Measurements from ENCODE around the gene ACP7. TPM values are rescaled to one million over a fixed set of nuclear protein-coding genes. Genes with fewer than 3 reads are reported as not detected.

The ACP7 gene
- total and polyA plus RNA-seq, 2 donors (not counting 3 experiments of a cell fraction or from before 2014, with no cell fraction given), result 0.04 to 0.49 TPM

DNA sequence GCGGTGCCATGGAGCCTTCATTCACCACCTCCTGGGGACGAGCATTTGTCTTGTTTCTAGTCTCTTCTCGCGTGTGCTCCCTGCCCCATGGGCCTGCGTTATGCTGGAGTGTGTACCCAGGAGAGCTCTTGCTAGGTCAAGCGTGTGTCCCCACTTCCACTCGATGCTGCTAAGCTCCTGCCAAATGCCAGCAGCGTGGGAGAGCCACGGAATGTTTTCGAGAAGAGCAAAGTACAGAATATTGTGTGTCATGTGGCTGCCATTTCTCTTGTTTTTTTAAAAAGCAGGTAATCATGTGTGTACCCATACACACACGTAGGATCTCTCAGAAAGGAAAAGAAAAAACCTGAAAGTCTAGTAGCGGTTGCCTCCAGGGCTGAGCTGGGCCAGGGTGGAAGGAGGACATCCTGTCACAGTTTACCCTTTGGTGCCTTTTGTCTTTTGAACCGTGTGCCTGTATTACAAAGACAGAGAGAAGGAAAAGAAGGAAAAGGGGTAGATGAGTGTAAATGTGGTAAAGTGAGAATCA, 70.0 kb downstream of the ACP7 start:
- TF ChIP-seq MYC (IDR thresholded peaks at IDR 0.05; ENCODE audit: low read depth, low read length) (no peak), JUN (IDR thresholded peaks at IDR 0.05; ENCODE audit: borderline replicate concordance, insufficient read depth, insufficient read length, low read depth) (no peak), EZH2 (IDR thresholded peaks at IDR 0.05; ENCODE audit: borderline replicate concordance, low read depth, low read length, severe bottlenecking) (no peak)

DNA sequence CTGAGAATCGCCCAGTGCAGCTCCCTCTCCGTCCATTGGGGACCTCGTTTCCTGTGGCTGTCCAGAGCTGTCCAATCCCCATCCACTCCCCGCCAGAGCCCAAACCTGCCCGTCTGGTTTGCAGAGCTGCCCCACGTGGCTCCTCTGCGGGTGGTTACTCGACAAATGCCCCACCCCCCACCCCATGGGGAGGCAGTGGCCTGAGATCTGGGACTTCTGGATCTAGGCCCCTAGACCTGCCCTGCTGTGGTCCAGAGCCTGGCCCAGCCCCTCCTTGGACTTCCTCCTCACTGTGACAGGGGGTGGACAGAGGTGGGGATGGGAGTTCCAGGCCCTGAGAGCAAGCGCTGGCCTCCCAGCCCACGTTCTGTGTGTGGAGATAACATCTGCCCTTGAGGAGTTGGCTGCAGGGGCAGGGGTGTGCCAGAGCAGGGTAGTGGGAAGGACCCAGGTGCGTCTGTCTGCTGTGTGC, 70.5 kb downstream of the ACP7 start:
- no peaks in the 10 kb centered on the region for H3K36me3 ChIP-seq (ENCODE audit: control insufficient read depth in 2 of 2, extremely low read depth in 1 of 2, insufficient read depth in 2 of 2, low read length in 2 of 2)
- dilution Hi-C loops (cut with MboI; ENCODE audit: extremely low pct_ligation_motif_present, low sequenced_read_pairs), result no loop called here
- H2AFZ ChIP-seq (ENCODE audit: low read depth, low read length), result no peak overlapping the region
- no peaks in the 10 kb centered on the region for H4K20me1 ChIP-seq (replicated peaks; ENCODE audit: control insufficient read depth, extremely low read depth, insufficient read depth, low read length)
- CTCF ChIA-PET, result interaction anchor here (1.5 to 1.6 kb wide), 2 partner anchors 33 kb away, joined by 3 to 4 read pairs; no protein-coding TSS in a partner anchor
- intact Hi-C loops (cut with micrococcal nuclease), result no loop called here
- no peaks in the 10 kb centered on the region for H3K9me3 ChIP-seq (replicated peaks; ENCODE audit: control insufficient read depth, insufficient read depth, low read length)
- H3K9me1 ChIP-seq (replicated peaks; ENCODE audit: control insufficient read depth, extremely low read depth, insufficient read depth, low read length), result no peaks in the 10 kb centered on the region
- TF ChIP-seq POLR2AphosphoS5 (IDR thresholded peaks at IDR 0.05; ENCODE audit: insufficient read depth, low read depth, low read length) (no peak), JUN (IDR thresholded peaks at IDR 0.05; ENCODE audit: borderline replicate concordance, insufficient read depth, insufficient read length, low read depth) (no peak), MYC (IDR thresholded peaks at IDR 0.05; ENCODE audit: low read depth, low read length) (no peak), POLR2A (IDR thresholded peaks at IDR 0.05; ENCODE audit: low read depth, low read length) (no peak), FOS (IDR thresholded peaks at IDR 0.05; ENCODE audit: borderline replicate concordance, insufficient read depth, low read length) (no peak), EZH2 (IDR thresholded peaks at IDR 0.05; ENCODE audit: borderline replicate concordance, low read depth, low read length, severe bottlenecking) (no peak), GATA2 (IDR thresholded peaks at IDR 0.05; ENCODE audit: insufficient read depth, insufficient read length, low read depth, low read length) (no peak)
- TF ChIP-seq, protein P1, sequence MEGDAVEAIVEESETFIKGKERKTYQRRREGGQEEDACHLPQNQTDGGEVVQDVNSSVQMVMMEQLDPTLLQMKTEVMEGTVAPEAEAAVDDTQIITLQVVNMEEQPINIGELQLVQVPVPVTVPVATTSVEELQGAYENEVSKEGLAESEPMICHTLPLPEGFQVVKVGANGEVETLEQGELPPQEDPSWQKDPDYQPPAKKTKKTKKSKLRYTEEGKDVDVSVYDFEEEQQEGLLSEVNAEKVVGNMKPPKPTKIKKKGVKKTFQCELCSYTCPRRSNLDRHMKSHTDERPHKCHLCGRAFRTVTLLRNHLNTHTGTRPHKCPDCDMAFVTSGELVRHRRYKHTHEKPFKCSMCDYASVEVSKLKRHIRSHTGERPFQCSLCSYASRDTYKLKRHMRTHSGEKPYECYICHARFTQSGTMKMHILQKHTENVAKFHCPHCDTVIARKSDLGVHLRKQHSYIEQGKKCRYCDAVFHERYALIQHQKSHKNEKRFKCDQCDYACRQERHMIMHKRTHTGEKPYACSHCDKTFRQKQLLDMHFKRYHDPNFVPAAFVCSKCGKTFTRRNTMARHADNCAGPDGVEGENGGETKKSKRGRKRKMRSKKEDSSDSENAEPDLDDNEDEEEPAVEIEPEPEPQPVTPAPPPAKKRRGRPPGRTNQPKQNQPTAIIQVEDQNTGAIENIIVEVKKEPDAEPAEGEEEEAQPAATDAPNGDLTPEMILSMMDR (IDR thresholded peaks at IDR 0.05; ENCODE audit: extremely low read depth in 1 of 2, insufficient read depth in 1 of 2, low read depth in 1 of 2, low read length in 2 of 2), result no peak
- TF ChIP-seq, protein P2, sequence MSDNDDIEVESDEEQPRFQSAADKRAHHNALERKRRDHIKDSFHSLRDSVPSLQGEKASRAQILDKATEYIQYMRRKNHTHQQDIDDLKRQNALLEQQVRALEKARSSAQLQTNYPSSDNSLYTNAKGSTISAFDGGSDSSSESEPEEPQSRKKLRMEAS (IDR thresholded peaks at IDR 0.05; ENCODE audit: insufficient read depth, insufficient read length), result no peak
- POLR2A ChIA-PET, result no interaction called here
- no TSS peak for BruUV-seq (replicated peaks)
- no peak for DNase-seq (ENCODE audit: low read depth, low spot score)
- peaks cover 40% of the 10 kb centered on the region for H3K79me2 ChIP-seq (ENCODE audit: control insufficient read depth, insufficient read depth, low read length)
- H3K27me3 ChIP-seq (ENCODE audit: control insufficient read depth in 2 of 2, insufficient read depth in 2 of 2, low read length in 2 of 2), result no peaks in the 10 kb centered on the region
- no peaks in the 10 kb centered on the region for H3K4me1 ChIP-seq (ENCODE audit: control insufficient read depth, extremely low read depth, insufficient read depth, low read length)
- H3K9ac ChIP-seq (replicated peaks; ENCODE audit: extremely low read depth, insufficient read depth, low read length), result no peak overlapping the region
- no peak overlapping the region for H3K4me3 ChIP-seq (replicated peaks in 1 of 3; ENCODE audit: insufficient read depth in 1 of 3, low read depth in 1 of 3, low read length in 3 of 3)
- H3K4me2 ChIP-seq (ENCODE audit: insufficient read depth, low read length), result no peak overlapping the region
- H3K27ac ChIP-seq (ENCODE audit: insufficient read depth, low read depth, low read length), result no peak overlapping the region
- no peak for FAIRE-seq

More for the DNA sequence above, 70.0 kb downstream of the ACP7 start:
- no peaks in the 10 kb centered on the region for H3K9me3 ChIP-seq (replicated peaks; ENCODE audit: control insufficient read depth, insufficient read depth, low read length)
- H3K27ac ChIP-seq (ENCODE audit: insufficient read depth, low read depth, low read length), result no peak overlapping the region
- intact Hi-C loops (cut with micrococcal nuclease), result no loop called here
- no peak overlapping the region for H3K4me2 ChIP-seq (ENCODE audit: insufficient read depth, low read length)
- H3K4me3 ChIP-seq (replicated peaks in 1 of 3; ENCODE audit: insufficient read depth in 1 of 3, low read depth in 1 of 3, low read length in 3 of 3), result no peak overlapping the region
- no peak overlapping the region for H3K9ac ChIP-seq (replicated peaks; ENCODE audit: extremely low read depth, insufficient read depth, low read length)
- POLR2A ChIA-PET, result no interaction called here
- H2AFZ ChIP-seq (ENCODE audit: low read depth, low read length), result no peak overlapping the region
- no peak for FAIRE-seq
- no peaks in the 10 kb centered on the region for H3K27me3 ChIP-seq (ENCODE audit: control insufficient read depth in 2 of 2, insufficient read depth in 2 of 2, low read length in 2 of 2)
- no peaks in the 10 kb centered on the region for H3K9me1 ChIP-seq (replicated peaks; ENCODE audit: control insufficient read depth, extremely low read depth, insufficient read depth, low read length)
- CTCF ChIA-PET, result interaction anchor here (1.5 kb wide), 1 partner anchor 33 kb away, joined by 3 read pairs; no protein-coding TSS in a partner anchor
- DNase-seq (ENCODE audit: low read depth, low spot score), result no peak
- BruUV-seq (replicated peaks), result no TSS peak
- dilution Hi-C loops (cut with MboI; ENCODE audit: extremely low pct_ligation_motif_present, low sequenced_read_pairs), result no loop called here
- H4K20me1 ChIP-seq (replicated peaks; ENCODE audit: control insufficient read depth, extremely low read depth, insufficient read depth, low read length), result no peaks in the 10 kb centered on the region
- no peaks in the 10 kb centered on the region for H3K4me1 ChIP-seq (ENCODE audit: control insufficient read depth, extremely low read depth, insufficient read depth, low read length)
- H3K79me2 ChIP-seq (ENCODE audit: control insufficient read depth, insufficient read depth, low read length), result peaks cover 41% of the 10 kb centered on the region
- H3K36me3 ChIP-seq (ENCODE audit: control insufficient read depth in 2 of 2, extremely low read depth in 1 of 2, insufficient read depth in 2 of 2, low read length in 2 of 2), result no peaks in the 10 kb centered on the region
